A549 (cell line): Measurements from ENCODE around the gene CTAGE9. TPM values are rescaled to one million over a fixed set of nuclear protein-coding genes. Genes with fewer than 3 reads are reported as not detected.

Source experiments
- ATAC-seq, 2 experiments: fragments of 200-7000 bp in 1 of 2; fragments of >200 bp in 1 of 2; cut with Nextera tagmentation in 1 of 2; cut with Tn5 transposase in 1 of 2; 3 replicates each; pipeline versions ENCODE4 v1.8.0 to v1.9.1; 2018 to 2020; ENCODE audit warnings: mild to moderate bottlenecking in 1 of 2, moderate library complexity in 1 of 2
- CTCF ChIA-PET: fragments of 300-600 bp; sonication (Branson Sonifier 250); formaldehyde crosslinking; extraction: SDS; loops from one replicate; lab custom pipeline; 2021; ENCODE audit warnings: antibody characterized with exemption, inconsistent platforms; lab: Yijun Ruan, JAX
- POLR2A ChIA-PET: fragments of 350-600 bp; formaldehyde crosslinking; extraction: SDS; loops from one replicate; lab custom pipeline; 2021; ENCODE audit warnings: antibody characterized with exemption, inconsistent platforms; lab: Yijun Ruan, JAX
- DNase-seq, 2 experiments: peaks; one replicate each; pipeline versions ENCODE4 v3.0.0 to v3.0.0-alpha.2; 2011 to 2016; ENCODE audit warnings: low read depth in 1 of 2, low spot score in 1 of 2
- FAIRE-seq: peaks from 2 replicates; lab custom pipeline; 2011; peaks lifted over from hg19 to GRCh38; lab: Jason Lieb, UNC
- H3K27ac ChIP-seq, 2 experiments: fragments of >200 bp; sonication (Bioruptor Twin); formaldehyde crosslinking; 3 replicates each; pipeline ENCODE4 v1.5.1; 2016 to 2017
- H3K4me1 ChIP-seq: fragments of >200 bp; sonication (Bioruptor Twin); formaldehyde crosslinking; 3 replicates; pipeline ENCODE4 v1.6.1; 2016
- H3K4me2 ChIP-seq: fragments of >200 bp; sonication (Bioruptor Twin); formaldehyde crosslinking; 3 replicates; pipeline ENCODE4 v1.6.1; 2016
- H3K4me3 ChIP-seq: fragments of >200 bp; sonication (Bioruptor Twin); formaldehyde crosslinking; 3 replicates; pipeline ENCODE4 v1.5.1; 2016
- H3K9me3 ChIP-seq: fragments of >200 bp; sonication (Bioruptor Twin); formaldehyde crosslinking; 3 replicates; pipeline ENCODE4 v1.6.1; 2016
- ATOH8 ChIP-seq: fragments of 250-450 bp; sonication (Bioruptor Pico); IDR thresholded peaks from 2 replicates; pipeline ENCODE4 v1.5.0; 2020; ENCODE audit warnings: low read depth, mild to moderate bottlenecking, moderate library complexity
- BCL3 ChIP-seq: fragments of >200 bp; sonication (Bioruptor Twin); formaldehyde crosslinking; IDR thresholded peaks from 3 replicates; pipeline ENCODE4 v1.6.1; 2016
- CBX2 ChIP-seq: fragments of 200-600 bp; sonication (generic); IDR thresholded peaks from 2 replicates; pipeline ENCODE4 v1.6.1; 2016; ENCODE audit warnings: low read depth, mild to moderate bottlenecking, borderline replicate concordance
- CEBPB ChIP-seq, 2 experiments: fragments of >200 bp in 1 of 2; sonication (Bioruptor Twin) in 1 of 2; formaldehyde crosslinking in 1 of 2; IDR thresholded peaks; 2 replicates each; pipeline ENCODE4 v1.6.1; 2012 to 2016
- CTCF ChIP-seq: fragments of >200 bp; sonication (Bioruptor Twin); formaldehyde crosslinking; IDR thresholded peaks from 3 replicates; pipeline ENCODE4 v1.5.1; 2016
- E2F6 ChIP-seq: IDR thresholded peaks from 2 replicates; pipeline ENCODE4 v1.6.1; 2012; ENCODE audit warnings: low read depth, borderline replicate concordance
- ELK1 ChIP-seq: fragments of 150-350 bp; IDR thresholded peaks from 2 replicates; pipeline ENCODE4 v1.6.1; 2014; ENCODE audit warnings: low read depth, mild to moderate bottlenecking, low read length
- ESRRA ChIP-seq: fragments of 150-350 bp; IDR thresholded peaks from 2 replicates; pipeline ENCODE4 v1.6.1; 2014; ENCODE audit warnings: mild to moderate bottlenecking, low read length, borderline replicate concordance
- FOSL2 ChIP-seq, 2 experiments: fragments of 450-650 bp in 1 of 2; fragments of >200 bp in 1 of 2; sonication (Bioruptor Twin) in 1 of 2; formaldehyde crosslinking; IDR thresholded peaks; 2 replicates each; pipeline versions ENCODE4 v1.5.0 to v1.6.1; 2016 to 2020; ENCODE audit warnings: mild to moderate bottlenecking in 1 of 2, moderate library complexity in 1 of 2
- HEYL ChIP-seq: fragments of 250-450 bp; sonication (Bioruptor Pico); IDR thresholded peaks from 2 replicates; pipeline ENCODE4 v1.8.0; 2021; ENCODE audit warnings: mild to moderate bottlenecking, moderate library complexity
- HMGXB4 ChIP-seq: fragments of 250-450 bp; sonication (Bioruptor Pico); IDR thresholded peaks from 2 replicates; pipeline ENCODE4 v1.5.0; 2021; ENCODE audit warnings: mild to moderate bottlenecking, moderate library complexity, borderline replicate concordance
- HOXA7 ChIP-seq: fragments of 250-450 bp; sonication (Bioruptor Pico); IDR thresholded peaks from 2 replicates; pipeline ENCODE4 v1.5.0; 2020; ENCODE audit warnings: mild to moderate bottlenecking, moderate library complexity
- MYC ChIP-seq: IDR thresholded peaks from 2 replicates; pipeline ENCODE4 v1.6.1; 2012; ENCODE audit warnings: mild to moderate bottlenecking, inconsistent platforms, low read length, improper control_type of control experiment, borderline replicate concordance
- NFE2L2 ChIP-seq: fragments of 150-350 bp; conservative IDR thresholded peaks from 2 replicates; pipeline ENCODE4 v1.6.1; 2014; ENCODE audit warnings: low read length
- NPAS2 ChIP-seq: fragments of 250-450 bp; sonication (Bioruptor Pico); IDR thresholded peaks from 2 replicates; pipeline ENCODE4 v1.8.0; 2022; ENCODE audit warnings: mild to moderate bottlenecking, moderate library complexity, borderline replicate concordance
- NR3C1 ChIP-seq: fragments of >200 bp; sonication (Bioruptor Twin); formaldehyde crosslinking; IDR thresholded peaks from 3 replicates; pipeline ENCODE4 v1.6.1; 2017
- PHF8 ChIP-seq: fragments of 200-600 bp; sonication (generic); IDR thresholded peaks from 2 replicates; pipeline ENCODE4 v1.6.1; 2016; ENCODE audit warnings: low read depth, mild to moderate bottlenecking, antibody characterized with exemption, moderate library complexity, borderline replicate concordance
- POLR2AphosphoS2 ChIP-seq: conservative IDR thresholded peaks from 2 replicates; pipeline ENCODE4 v1.6.1; 2012; ENCODE audit warnings: low read length, improper control_type of control experiment, inconsistent platforms
- RARB ChIP-seq: fragments of 250-450 bp; sonication (Bioruptor Pico); IDR thresholded peaks from 2 replicates; pipeline ENCODE4 v1.8.0; 2021; ENCODE audit warnings: mild to moderate bottlenecking, moderate library complexity
- SREBF2 ChIP-seq: fragments of 450-650 bp; IDR thresholded peaks from 2 replicates; pipeline ENCODE4 v1.6.1; 2014; ENCODE audit warnings: mild to moderate bottlenecking, moderate library complexity
- TFCP2L1 ChIP-seq: fragments of 250-450 bp; sonication (Bioruptor Pico); IDR thresholded peaks from 2 replicates; pipeline ENCODE4 v1.5.0; 2021; ENCODE audit warnings: mild to moderate bottlenecking
- USF2 ChIP-seq: fragments of 450-650 bp; IDR thresholded peaks from 2 replicates; pipeline ENCODE4 v1.6.1; 2014; ENCODE audit warnings: antibody characterized with exemption
- ZC3H11A ChIP-seq: fragments of 450-650 bp; IDR thresholded peaks from 2 replicates; pipeline ENCODE4 v1.6.1; 2014; ENCODE audit warnings: antibody characterized with exemption, mild to moderate bottlenecking
- WGBS: methylation state at CpG from one replicate; pipeline ENCODE4 v1.1.6; 2017; ENCODE audit errors: missing lambda C conversion rate; 5-methylcytosine and 5-hydroxymethylcytosine counted together
- polyA plus RNA-seq, 4 experiments: library from polyadenylated mRNA; depleted of rRNA in 3 of 4; stranded (reverse); fragments of >200 nt; fragmentation: RNase III in 1 of 4; extraction: RNeasy Plus Mini Kit Qiagen cat#74134 plus additional on column Dnase treatment in 1 of 4; gene quantifications; 2 replicates in 3 of 4; 3 replicates in 1 of 4; pipeline ENCODE4 v1.2.3, GENCODE V29; 2011 to 2017

The CTAGE9 gene
- polyA plus RNA-seq, 2 of the 4 experiments (the other 2 are of a cell fraction) = not detected

- ChIA-PET CTCF (no interaction called here), POLR2A (no interaction called here)
- Histone ChIP-seq H3K4me2 (no peak overlapping the region), H3K9me3 (no peaks in the 10 kb centered on the region), H3K4me3 (no peak overlapping the region), H3K4me1 (no peaks in the 10 kb centered on the region), H3K27ac (no peak overlapping the region)
- FAIRE-seq (no peak), ATAC-seq (no peak), DNase-seq (no peak)
- no peak for TF ChIP-seq ZC3H11A
- no peak for TF ChIP-seq USF2
- TF ChIP-seq TFCP2L1 (CRISPR knock-in tag) = no peak
- no peak for TF ChIP-seq NFE2L2
- no peak for TF ChIP-seq MYC
- no peak for TF ChIP-seq CBX2
- TF ChIP-seq ATOH8 (CRISPR knock-in tag) = no peak
- no peak for TF ChIP-seq NPAS2 (CRISPR knock-in tag)
- no peak for TF ChIP-seq E2F6
- no peak for TF ChIP-seq SREBF2
- no peak for TF ChIP-seq ESRRA
- TF ChIP-seq PHF8 = no peak
- TF ChIP-seq HOXA7 (CRISPR knock-in tag) = no peak
- WGBS = 47% methylated on average over 6 of the region's 6 CpGs
Observed at GRCh38 chr6:131683479-131683878, 27.3 kb downstream of the CTAGE9 start.

- no peaks in the 10 kb centered on the region for H3K4me1 ChIP-seq
- 29% methylated on average over 2 of the region's 2 CpGs for WGBS
- ATAC-seq = no peak
- no peak for FAIRE-seq
- TF ChIP-seq NPAS2 (CRISPR knock-in tag) (no peak), ELK1 (no peak), HEYL (no peak), NR3C1 (no peak), BCL3 (no peak), POLR2AphosphoS2 (no peak), E2F6 (no peak), RARB (CRISPR knock-in tag) (no peak), HMGXB4 (CRISPR knock-in tag) (no peak), ZC3H11A (no peak), CTCF (no peak), CEBPB (IDR thresholded peaks at IDR 0.05) (no peak), FOSL2 (IDR thresholded peaks at IDR 0.05) (no peak), FOSL2 (CRISPR knock-in tag; IDR thresholded peaks at IDR 0.05) (no peak)
- POLR2A ChIA-PET = no interaction called here
- H3K9me3 ChIP-seq = no peaks in the 10 kb centered on the region
- DNase-seq = peak in 1 of 2 experiments; percentile 0
- CTCF ChIA-PET = no interaction called here
- H3K27ac ChIP-seq = no peak overlapping the region
- no peak overlapping the region for H3K4me2 ChIP-seq
- no peak overlapping the region for H3K4me3 ChIP-seq
Observed at GRCh38 chr6:131682442-131682841, 28.4 kb downstream of the CTAGE9 start.
